Neural cell (in vitro differentiated cells): ENCODE results near the gene VIPR1.

Experiments used
- CTCF ChIP-seq: fragments of 450-650 bp; IDR thresholded peaks from 2 replicates; pipeline ENCODE4 v1.5.1; 2014; ENCODE audit warnings: antibody characterized with exemption, mild to moderate bottlenecking, moderate library complexity; ENCODE audit not compliant: poor library complexity, severe bottlenecking
- POLR2AphosphoS5 ChIP-seq: IDR thresholded peaks from 2 replicates; pipeline ENCODE4 v1.6.1; 2012

DNA sequence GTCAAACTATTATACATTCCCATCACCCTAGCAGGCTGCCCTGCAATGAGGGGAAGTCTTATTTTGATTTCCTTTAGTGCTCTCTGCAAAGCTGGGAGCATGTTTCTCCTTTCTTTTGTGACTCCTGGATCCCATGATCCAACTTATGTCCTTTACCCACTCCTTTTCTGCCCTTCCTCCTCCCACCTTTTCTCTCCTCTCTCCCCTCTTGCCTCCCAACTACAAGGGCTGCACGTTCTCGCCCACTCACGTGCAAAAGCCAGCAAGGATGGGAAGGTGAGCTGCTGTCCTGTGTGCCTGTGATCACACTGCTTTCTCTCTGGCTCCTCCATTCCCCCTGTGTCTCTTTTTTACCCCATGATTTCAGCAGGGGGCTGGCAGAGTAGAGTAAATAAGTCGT, 6.1 kb downstream of the VIPR1 start:
- TF ChIP-seq CTCF = no peak
- TF ChIP-seq POLR2AphosphoS5 = no peak
